Heart left ventricle (tissue), 16 donors: Measurements from ENCODE around the gene OR4E1. TPM values are rescaled to one million over a fixed set of nuclear protein-coding genes. Genes with fewer than 3 reads are reported as not detected.

Experiments
- ATAC-seq, 4 donors: fragments of 200-7000 bp; cut with Tn5 transposase; one replicate each; pipeline ENCODE4 v1.9.1; 2020 to 2022; ENCODE audit warnings: moderate library complexity in 4 of 4, mild to moderate bottlenecking in 3 of 4, moderate number of reproducible peaks in 1 of 4
- DNase-seq, 5 donors: peaks; one replicate each; pipeline ENCODE4 v3.0.0-alpha.2; 2020
- H3K27ac ChIP-seq, 12 donors: fragments of 200-600 bp; sonication (generic) in 4 of 12; one replicate each; pipeline versions ENCODE4 v1.5.0 to v1.8.0; 2016 to 2022; ENCODE audit warnings: mild to moderate bottlenecking in 2 of 12
- H3K27me3 ChIP-seq, 9 donors: fragments of 200-600 bp; sonication (generic) in 2 of 9; one replicate each; pipeline versions ENCODE4 v1.5.1 to v1.8.0; 2016 to 2022; ENCODE audit warnings: mild to moderate bottlenecking in 3 of 9
- H3K36me3 ChIP-seq, 9 donors: fragments of 200-600 bp; sonication (generic) in 2 of 9; one replicate each; pipeline versions ENCODE4 v1.5.0 to v1.8.0; 2018 to 2022; ENCODE audit warnings: mild to moderate bottlenecking in 2 of 9
- H3K4me1 ChIP-seq, 12 donors: fragments of 200-600 bp; sonication (generic) in 4 of 12; one replicate each; pipeline versions ENCODE4 v1.5.0 to v1.8.0; 2016 to 2022; ENCODE audit warnings: mild to moderate bottlenecking in 3 of 12
- H3K4me3 ChIP-seq, 12 donors: fragments of 200-600 bp; sonication (generic) in 4 of 12; one replicate each; pipeline versions ENCODE4 v1.5.0 to v1.8.0; 2017 to 2022; ENCODE audit warnings: mild to moderate bottlenecking in 9 of 12, moderate library complexity in 4 of 12
- H3K9me3 ChIP-seq, 12 donors: fragments of 200-600 bp; sonication (generic) in 4 of 12; one replicate each; pipeline versions ENCODE4 v1.5.0 to v1.8.0; 2016 to 2022; ENCODE audit warnings: mild to moderate bottlenecking in 1 of 12
- POLR2A ChIP-seq, 2 donors: fragments of 450-650 bp; IDR thresholded peaks; one replicate each; pipeline ENCODE4 v1.6.1; 2017; ENCODE audit warnings: antibody characterized with exemption in 2 of 2, mild to moderate bottlenecking in 2 of 2, moderate library complexity in 2 of 2
- WGBS, 4 donors: extraction: QIAGEN DNeasy Blood & Tissue Kit in 2 of 4; methylation state at CpG; one replicate each; pipeline versions ENCODE4 v1.1.5 to v1.1.7; 2013 to 2018; 5-methylcytosine and 5-hydroxymethylcytosine counted together
- intact Hi-C, 10 donors: fragments of 100-400 bp; cut with DNase I; formaldehyde crosslinking; loops; one replicate each; pipeline versions ENCODE4 v1.11.1 to v1.14.2; 2022
- polyA plus RNA-seq, 2 donors: library from polyadenylated mRNA; stranded (reverse); fragments of 200-250 nt; gene quantifications; one replicate each; pipeline ENCODE4 v1.2.3, GENCODE V29; 2013
- total RNA-seq, 9 donors: library from RNA; depleted of rRNA in 2 of 9; stranded (reverse); fragments of >200 nt in 2 of 9; fragmentation: NEBNext Ultra II Directional in 3 of 9; extraction: Animal tissue kit (Norgen Biotek cat#: 25700) in 3 of 9; gene quantifications; one replicate each; pipeline versions ENCODE4 v1.1.0 to v1.2.4, GENCODE V29; 2016 to 2023
- TF ChIP-seq, protein P1 (sequence below), 12 donors: fragments of 200-600 bp; sonication (generic) in 4 of 12; IDR thresholded peaks; one replicate each; pipeline versions ENCODE4 v1.5.0 to v1.8.0; 2018 to 2022; ENCODE audit warnings: antibody characterized with exemption in 12 of 12, mild to moderate bottlenecking in 5 of 12
- donor health status: ischemic (EF 13 %, LVEDD 7.1; RV severe dilation, severe dysfunction).
- donor health status: healthy with polysubstance abuse.
- donor health status: DM: no; HTN: yes; CAD: no.
- donor health status: DM: no; HTN: no; CAD: no.
- donor health status: ischemic (EF 25% LVEDD 6.9; RV normal size, moderate dysfunction).
- donor health status: ischemic (EF 25% LVEDD 5.7; RV mildly dilated, moderate dysfunction).
- donor health status: healthy.
- donor health status: DM: yes; HTN: yes; CAD: no.
- donor health status: ischemic (EF 35%, LVEDD 5.7; RV mildly dilated, moderate dysfunction).
- donor health status: nonischemic (EF 11% LVEDD 7.7; RV severe dilation, severe dysfunction).
- donor health status: DM: yes; HTN: yes; CAD: no.
- donor health status: PGD.
- donor health status: ischemic (EF 29% LVEDD 5.4; RV normal size, mild dysfunction).
- donor health status: nonischemic (EF 23%, LVEDD 6.1; RV moderate dilation, normal function).

OR4E1 gene
- total and polyA plus RNA-seq, 11 donors: not detected

- H3K4me1 ChIP-seq: peaks cover 0 to 3% (median 0%) of the 10 kb centered on the region in 12 donors
- H3K27me3 ChIP-seq: no peaks in the 10 kb centered on the region
- intact Hi-C loops: no loop called here
- DNase-seq (no peak), ATAC-seq (no peak)
- WGBS, 4 donors: 60 to 71% (median 65%) methylated on average over 2 of the region's 2 CpGs
- peaks cover 0 to 2% (median 0%) of the 10 kb centered on the region in 12 donors for H3K9me3 ChIP-seq
- TF ChIP-seq, protein P1, sequence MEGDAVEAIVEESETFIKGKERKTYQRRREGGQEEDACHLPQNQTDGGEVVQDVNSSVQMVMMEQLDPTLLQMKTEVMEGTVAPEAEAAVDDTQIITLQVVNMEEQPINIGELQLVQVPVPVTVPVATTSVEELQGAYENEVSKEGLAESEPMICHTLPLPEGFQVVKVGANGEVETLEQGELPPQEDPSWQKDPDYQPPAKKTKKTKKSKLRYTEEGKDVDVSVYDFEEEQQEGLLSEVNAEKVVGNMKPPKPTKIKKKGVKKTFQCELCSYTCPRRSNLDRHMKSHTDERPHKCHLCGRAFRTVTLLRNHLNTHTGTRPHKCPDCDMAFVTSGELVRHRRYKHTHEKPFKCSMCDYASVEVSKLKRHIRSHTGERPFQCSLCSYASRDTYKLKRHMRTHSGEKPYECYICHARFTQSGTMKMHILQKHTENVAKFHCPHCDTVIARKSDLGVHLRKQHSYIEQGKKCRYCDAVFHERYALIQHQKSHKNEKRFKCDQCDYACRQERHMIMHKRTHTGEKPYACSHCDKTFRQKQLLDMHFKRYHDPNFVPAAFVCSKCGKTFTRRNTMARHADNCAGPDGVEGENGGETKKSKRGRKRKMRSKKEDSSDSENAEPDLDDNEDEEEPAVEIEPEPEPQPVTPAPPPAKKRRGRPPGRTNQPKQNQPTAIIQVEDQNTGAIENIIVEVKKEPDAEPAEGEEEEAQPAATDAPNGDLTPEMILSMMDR (IDR thresholded peaks at IDR 0.05): no peak
- TF ChIP-seq POLR2A (IDR thresholded peaks at IDR 0.05): no peak
- no peak within 1 kb of the TSS for H3K4me3 ChIP-seq
- H3K27ac ChIP-seq: no peak within 1 kb of the TSS
- no peaks in the 10 kb centered on the region for H3K36me3 ChIP-seq
Measured at GRCh38 chr14:21653331-21653885, 20.2 kb downstream of the OR4E1 start, which contains the start of gene OR4E2. OR4E2 (plus strand) TSS chr14:21653835; CDS start chr14:21665083, 11,248 bp downstream.

DNA sequence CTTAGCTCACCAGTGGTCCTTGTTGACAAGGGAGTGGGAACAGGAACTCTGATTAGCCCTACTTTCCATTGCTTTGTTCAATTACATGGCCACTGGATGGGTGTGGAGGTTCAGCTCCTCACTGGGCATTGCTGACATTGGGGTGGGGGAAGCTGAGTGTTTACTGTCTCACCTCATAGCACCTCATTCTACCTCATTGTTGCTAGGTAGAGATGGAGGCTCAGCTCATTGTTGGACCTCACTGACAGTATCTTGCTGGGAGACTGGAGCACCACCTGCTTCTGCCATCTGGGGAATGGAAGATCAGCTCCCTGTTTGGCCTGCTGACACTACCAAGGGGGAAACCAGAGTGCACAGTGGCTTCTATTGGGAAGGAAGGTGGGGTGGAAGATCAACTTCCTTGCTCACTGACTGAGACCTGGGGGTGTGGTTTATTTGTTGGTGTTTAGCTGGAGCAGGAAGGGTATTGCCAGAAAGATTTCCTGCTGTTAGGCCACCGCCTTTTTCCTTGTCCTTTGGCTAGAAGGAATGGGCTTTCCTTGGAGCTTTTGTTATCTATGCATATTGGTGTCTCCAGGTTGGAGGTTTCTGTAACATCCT lies 21.3 kb downstream of the OR4E1 start:
- Histone ChIP-seq H3K4me1 (peaks cover 0 to 3% (median 0%) of the 10 kb centered on the region in 12 donors), H3K4me3 (no peak overlapping the region), H3K27ac (peak overlapping the region in 5 of 12 donors; percentile 3 to 40 (median 8)), H3K27me3 (no peaks in the 10 kb centered on the region), H3K9me3 (peaks cover 0 to 6% (median 0%) of the 10 kb centered on the region in 12 donors), H3K36me3 (no peaks in the 10 kb centered on the region)
- intact Hi-C loops: no loop called here
- ATAC-seq (peak in 3 of 4 donors; percentile 64 to 82 (median 71)), DNase-seq (peak in 2 of 5 donors; percentile 7 to 25)
- TF ChIP-seq, protein P1 (IDR thresholded peaks at IDR 0.05): no peak
- no peak for TF ChIP-seq POLR2A (IDR thresholded peaks at IDR 0.05)
- 30 to 50% (median 40%) methylated on average over 1 of the region's 1 CpG for WGBS, 4 donors

DNA sequence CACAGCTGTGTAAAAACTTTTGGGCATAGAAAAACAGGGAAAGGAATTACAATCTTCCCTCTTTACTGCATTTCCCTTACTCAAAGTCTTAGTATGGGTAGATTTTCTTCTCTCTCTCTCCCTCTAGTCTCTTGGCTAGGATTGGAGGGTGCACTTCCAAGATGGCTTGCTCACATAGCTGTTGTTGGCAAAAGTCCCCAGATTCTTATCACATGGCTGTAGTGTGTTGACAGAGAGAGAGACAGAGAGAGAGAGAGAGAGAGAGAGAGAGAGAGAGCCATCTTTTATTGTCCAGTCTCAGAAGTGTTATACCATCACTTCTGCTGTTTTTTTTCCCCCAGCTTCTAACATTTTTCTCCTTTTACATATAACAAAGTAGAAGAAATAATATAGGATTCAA lies 26.2 kb downstream of the OR4E1 start:
- peaks cover 0 to 10% (median 0%) of the 10 kb centered on the region in 9 donors for H3K27me3 ChIP-seq
- H3K4me1 ChIP-seq: peaks cover 0 to 3% (median 0%) of the 10 kb centered on the region in 12 donors
- H3K9me3 ChIP-seq: peaks cover 0 to 6% (median 0%) of the 10 kb centered on the region in 12 donors
- no peaks in the 10 kb centered on the region for H3K36me3 ChIP-seq
- no peak overlapping the region for H3K27ac ChIP-seq
- intact Hi-C loops: no loop called here
- no peak for DNase-seq
- ATAC-seq: no peak
- TF ChIP-seq, protein P1 (IDR thresholded peaks at IDR 0.05): no peak
- TF ChIP-seq POLR2A (IDR thresholded peaks at IDR 0.05): no peak
- no peak overlapping the region for H3K4me3 ChIP-seq

DNA sequence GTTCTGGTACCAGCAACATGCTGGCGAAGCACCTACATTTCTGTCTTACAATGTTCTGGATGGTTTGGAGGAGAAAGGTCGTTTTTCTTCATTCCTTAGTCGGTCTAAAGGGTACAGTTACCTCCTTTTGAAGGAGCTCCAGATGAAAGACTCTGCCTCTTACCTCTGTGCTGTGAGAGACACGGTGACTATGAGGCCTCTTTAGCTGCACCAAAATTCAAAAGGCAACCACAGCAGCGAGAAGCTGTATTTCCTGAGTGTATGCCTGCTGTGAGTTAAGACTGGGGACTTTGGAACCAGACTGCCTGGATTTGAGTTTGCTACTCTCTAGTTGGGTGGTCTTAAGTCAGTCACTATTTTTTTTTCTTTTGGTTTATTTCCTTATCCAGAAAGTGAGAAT lies 30.2 kb downstream of the OR4E1 start:
- H3K9me3 ChIP-seq: peaks cover 0 to 4% (median 0%) of the 10 kb centered on the region in 12 donors
- no peak for DNase-seq
- no peak overlapping the region for H3K4me3 ChIP-seq
- no peak for ATAC-seq
- TF ChIP-seq, protein P1 (IDR thresholded peaks at IDR 0.05): no peak
- H3K27me3 ChIP-seq: peaks cover 0 to 10% (median 0%) of the 10 kb centered on the region in 9 donors
- no peaks in the 10 kb centered on the region for H3K36me3 ChIP-seq
- WGBS, 4 donors: 67 to 73% (median 69%) methylated on average over 5 of the region's 5 CpGs
- no peak overlapping the region for H3K27ac ChIP-seq
- intact Hi-C loops: no loop called here
- no peaks in the 10 kb centered on the region for H3K4me1 ChIP-seq
